Fibroblast of pulmonary artery (primary cell): ENCODE measurements around the gene ZNRD2.

Experiments
- DNase-seq: peaks from one replicate; pipeline ENCODE4 v3.0.0-alpha.2; 2010; ENCODE audit warnings: low read depth
- H3K4me3 ChIP-seq: replicated peaks from 2 replicates; pipeline ENCODE4 v1.5.1; 2011; ENCODE audit warnings: low read depth, mild to moderate bottlenecking, control low read depth, low read length, moderate library complexity
- TF ChIP-seq, protein P1 (sequence below): IDR thresholded peaks from 2 replicates; pipeline ENCODE4 v1.5.1; 2011; ENCODE audit warnings: mild to moderate bottlenecking, control low read depth, low read length, inconsistent platforms; ENCODE audit errors: missing control alignments

Gene ZNRD2

DNA sequence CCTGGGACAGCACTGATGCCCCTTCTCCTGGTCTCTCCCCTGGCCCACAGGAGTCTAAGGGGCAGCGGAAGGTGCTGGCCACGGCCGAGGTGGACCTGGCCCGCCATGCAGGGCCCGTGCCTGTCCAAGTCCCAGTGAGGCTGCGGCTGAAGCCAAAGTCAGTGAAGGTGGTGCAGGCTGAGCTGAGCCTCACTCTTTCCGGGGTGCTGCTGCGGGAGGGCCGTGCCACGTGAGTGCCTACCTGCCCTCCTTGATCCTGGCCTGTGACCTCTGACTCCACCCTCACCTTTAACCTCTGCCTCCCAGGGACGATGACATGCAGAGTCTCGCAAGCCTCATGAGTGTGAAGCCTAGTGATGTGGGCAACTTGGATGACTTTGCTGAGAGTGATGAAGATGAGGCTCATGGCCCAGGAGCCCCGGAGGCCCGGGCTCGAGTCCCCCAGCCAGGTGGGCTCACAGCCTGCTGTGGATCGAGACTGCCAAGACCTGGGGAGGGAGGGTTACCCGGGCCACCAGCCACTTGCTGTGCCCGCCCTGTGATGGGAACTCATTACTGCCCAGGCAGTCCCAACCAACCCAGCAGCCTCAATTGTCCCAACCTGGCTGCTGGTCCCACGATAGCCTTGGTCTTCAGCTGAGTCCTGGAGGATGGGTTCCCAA is 9.9 kb downstream of the ZNRD2 start:
- no peak overlapping the region for H3K4me3 ChIP-seq
- TF ChIP-seq, protein P1, sequence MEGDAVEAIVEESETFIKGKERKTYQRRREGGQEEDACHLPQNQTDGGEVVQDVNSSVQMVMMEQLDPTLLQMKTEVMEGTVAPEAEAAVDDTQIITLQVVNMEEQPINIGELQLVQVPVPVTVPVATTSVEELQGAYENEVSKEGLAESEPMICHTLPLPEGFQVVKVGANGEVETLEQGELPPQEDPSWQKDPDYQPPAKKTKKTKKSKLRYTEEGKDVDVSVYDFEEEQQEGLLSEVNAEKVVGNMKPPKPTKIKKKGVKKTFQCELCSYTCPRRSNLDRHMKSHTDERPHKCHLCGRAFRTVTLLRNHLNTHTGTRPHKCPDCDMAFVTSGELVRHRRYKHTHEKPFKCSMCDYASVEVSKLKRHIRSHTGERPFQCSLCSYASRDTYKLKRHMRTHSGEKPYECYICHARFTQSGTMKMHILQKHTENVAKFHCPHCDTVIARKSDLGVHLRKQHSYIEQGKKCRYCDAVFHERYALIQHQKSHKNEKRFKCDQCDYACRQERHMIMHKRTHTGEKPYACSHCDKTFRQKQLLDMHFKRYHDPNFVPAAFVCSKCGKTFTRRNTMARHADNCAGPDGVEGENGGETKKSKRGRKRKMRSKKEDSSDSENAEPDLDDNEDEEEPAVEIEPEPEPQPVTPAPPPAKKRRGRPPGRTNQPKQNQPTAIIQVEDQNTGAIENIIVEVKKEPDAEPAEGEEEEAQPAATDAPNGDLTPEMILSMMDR = no peak
- no peak for DNase-seq

DNA sequence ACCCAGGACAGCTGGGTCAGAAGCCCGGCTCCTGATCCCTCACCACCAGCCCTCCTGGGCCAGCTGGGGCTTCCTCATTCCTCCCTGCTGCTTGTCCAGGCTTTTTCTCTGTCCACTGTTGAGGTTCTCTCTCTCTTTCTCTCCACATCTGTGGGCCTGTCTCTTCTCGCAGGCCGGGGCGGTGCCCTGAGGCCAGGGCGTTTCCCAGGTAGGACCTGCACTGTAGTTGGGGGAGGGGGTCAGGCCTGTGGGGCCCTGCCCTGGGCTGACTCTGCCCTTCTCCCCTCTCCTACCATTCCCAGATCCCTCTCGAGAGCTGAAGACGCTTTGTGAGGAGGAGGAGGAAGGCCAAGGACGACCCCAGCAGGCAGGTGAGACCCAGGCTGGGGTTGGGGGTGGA is 10.5 kb downstream of the ZNRD2 start:
- H3K4me3 ChIP-seq = no peak overlapping the region
- TF ChIP-seq, protein P1 = no peak
- no peak for DNase-seq

DNA sequence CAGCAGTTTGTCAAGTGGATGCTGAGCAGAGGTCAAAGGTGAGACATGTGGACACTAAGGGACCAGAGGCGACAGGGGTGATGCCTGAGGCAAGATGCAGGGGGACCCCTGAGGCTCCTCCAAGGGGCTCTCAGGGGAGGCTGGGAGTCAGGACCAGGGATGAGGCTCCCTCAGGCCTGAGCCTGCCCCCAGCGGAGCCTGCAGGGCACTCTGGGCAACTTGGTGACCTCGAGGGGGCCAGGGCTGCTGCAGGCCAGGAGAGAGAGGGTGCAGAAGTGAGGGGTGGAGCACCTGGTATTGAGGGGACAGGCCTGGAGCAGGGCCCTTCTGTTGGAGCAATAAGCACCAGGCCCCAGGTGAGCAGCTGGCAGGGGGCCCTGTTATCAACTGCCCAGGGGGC is 11.7 kb downstream of the ZNRD2 start:
- no peak overlapping the region for H3K4me3 ChIP-seq
- TF ChIP-seq, protein P1 = no peak
- no peak for DNase-seq

DNA sequence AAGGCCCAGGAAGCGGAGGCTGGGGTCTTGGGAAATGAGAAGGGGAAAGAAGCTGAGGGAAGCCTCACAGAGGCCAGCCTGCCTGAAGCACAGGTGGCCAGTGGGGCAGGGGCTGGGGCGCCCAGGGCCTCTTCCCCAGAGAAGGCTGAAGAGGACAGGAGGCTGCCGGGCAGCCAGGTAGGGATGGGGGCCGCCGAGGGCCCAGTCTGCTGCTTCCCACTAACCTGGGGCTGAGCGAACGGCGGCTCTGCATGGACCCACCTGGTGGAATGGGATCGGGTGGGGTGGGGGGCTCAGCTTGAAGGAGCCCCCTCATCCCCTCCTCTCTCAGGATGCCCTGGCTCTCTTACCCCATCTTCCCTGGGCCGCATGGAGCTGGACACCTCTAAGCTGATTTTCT is 13.3 kb downstream of the ZNRD2 start:
- H3K4me3 ChIP-seq = no peak overlapping the region
- no peak for DNase-seq
- TF ChIP-seq, protein P1 = no peak

DNA sequence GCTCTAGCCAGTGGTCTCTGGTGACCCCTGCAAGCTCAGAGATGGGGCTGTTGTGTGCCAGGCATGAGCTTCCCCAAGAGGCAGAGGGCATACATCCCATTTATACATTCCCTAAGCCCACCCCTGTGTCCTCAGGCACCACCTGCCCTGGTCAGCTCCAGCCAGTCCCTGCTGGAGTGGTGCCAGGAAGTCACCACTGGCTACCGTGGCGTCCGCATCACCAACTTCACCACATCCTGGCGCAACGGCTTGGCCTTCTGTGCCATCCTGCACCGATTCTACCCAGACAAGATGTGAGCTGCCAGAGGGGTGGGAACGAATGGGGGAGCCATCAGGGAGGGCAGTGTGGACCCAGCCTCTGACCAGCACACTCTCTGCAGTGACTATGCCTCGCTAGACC is 13.8 kb downstream of the ZNRD2 start:
- TF ChIP-seq, protein P1 = no peak

DNA sequence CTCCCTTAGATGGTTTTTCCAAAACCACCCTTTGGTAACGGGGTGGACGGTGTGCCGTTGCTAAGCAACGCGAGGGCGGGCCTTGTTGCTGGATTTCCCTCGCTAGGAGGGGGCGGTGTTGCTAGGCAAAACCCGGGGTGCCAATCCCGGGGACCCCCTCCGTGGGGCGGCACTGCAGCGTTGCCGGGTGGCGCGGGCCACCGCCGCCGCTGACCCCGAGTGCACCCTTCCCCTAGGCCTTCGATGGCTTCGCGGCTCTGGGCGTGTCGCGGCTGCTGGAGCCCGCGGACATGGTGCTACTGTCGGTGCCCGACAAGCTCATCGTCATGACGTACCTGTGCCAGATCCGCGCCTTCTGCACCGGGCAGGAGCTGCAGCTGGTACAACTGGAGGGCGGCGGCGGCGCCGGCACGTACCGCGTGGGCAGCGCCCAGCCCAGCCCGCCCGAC is 14.5 kb downstream of the ZNRD2 start:
- no peak for DNase-seq
- no peak overlapping the region for H3K4me3 ChIP-seq
- TF ChIP-seq, protein P1 = no peak

More for the DNA sequence above, 13.8 kb downstream of the ZNRD2 start:
- no peak for DNase-seq
- no peak overlapping the region for H3K4me3 ChIP-seq

DNA sequence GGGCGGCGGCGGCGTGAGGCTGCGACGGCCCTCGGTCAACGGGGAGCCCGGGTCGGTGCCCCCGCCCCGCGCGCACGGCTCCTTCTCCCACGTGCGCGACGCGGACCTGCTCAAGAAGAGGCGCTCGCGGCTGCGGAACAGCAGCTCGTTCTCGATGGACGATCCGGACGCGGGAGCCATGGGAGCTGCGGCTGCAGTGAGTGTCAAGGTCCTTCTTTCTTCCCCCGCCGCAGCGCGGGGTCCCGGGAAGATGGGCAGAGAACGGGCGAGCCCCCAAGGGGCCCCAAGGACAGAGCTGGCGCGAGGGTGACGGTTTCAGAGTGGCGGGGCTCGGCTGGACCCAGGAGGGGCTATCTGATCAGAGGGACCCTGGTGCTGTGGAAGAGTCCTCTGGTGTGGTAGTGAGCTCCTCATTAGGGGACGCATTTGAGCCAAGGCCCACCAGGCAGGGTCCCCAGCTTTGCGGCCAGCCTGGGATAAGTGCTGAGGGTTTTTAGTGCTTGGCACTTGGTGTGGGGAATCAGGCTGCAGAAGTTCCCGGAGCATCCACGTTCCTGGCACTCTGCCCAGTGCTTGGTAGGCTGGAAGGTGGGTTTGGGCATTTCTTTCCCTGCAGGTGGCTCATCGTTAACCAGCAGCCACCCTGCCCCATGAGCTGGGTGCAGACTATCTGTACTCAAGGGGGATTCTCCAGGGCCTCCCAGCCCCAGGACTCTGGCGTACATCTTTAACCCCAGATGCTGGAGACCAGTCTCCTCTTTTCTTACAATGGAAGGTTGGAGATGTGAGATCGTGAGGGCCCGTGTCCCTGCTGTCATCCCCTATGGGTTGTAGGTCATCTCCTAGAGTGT is 15.3 kb downstream of the ZNRD2 start:
- DNase-seq = no peak
- no peak overlapping the region for H3K4me3 ChIP-seq
- TF ChIP-seq, protein P1 = no peak
